AG10803 (cell line): ENCODE measurements around the gene COP1.

Source experiments
- DNase-seq: peaks from one replicate; pipeline ENCODE4 v3.0.0; 2010; ENCODE audit warnings: low read depth
- H3K4me3 ChIP-seq: 2 replicates; pipeline ENCODE4 v1.5.1; 2011; ENCODE audit warnings: mild to moderate bottlenecking, low read length, control low read depth
- CTCF ChIP-seq: conservative IDR thresholded peaks from 2 replicates; pipeline ENCODE4 v1.5.1; 2011; ENCODE audit warnings: mild to moderate bottlenecking, low read length, control low read depth, inconsistent platforms

Gene COP1

GRCh38 chr1:176164014-176164678, 42.9 kb downstream of the COP1 start:
- TF ChIP-seq CTCF: no peak
- DNase-seq: no peak
- H3K4me3 ChIP-seq: no peak overlapping the region

GRCh38 chr1:176159993-176160392, 47.1 kb downstream of the COP1 start:
- TF ChIP-seq CTCF: no peak
- no peak overlapping the region for H3K4me3 ChIP-seq
- no peak for DNase-seq

- no peak overlapping the region for H3K4me3 ChIP-seq
- no peak for TF ChIP-seq CTCF
- DNase-seq: no peak
Measured at GRCh38 chr1:176157995-176158394, 49.1 kb downstream of the COP1 start.

- no peak for DNase-seq
- H3K4me3 ChIP-seq: no peak overlapping the region
- no peak for TF ChIP-seq CTCF
Measured at GRCh38 chr1:176149939-176150807, 56.9 kb downstream of the COP1 start.

GRCh38 chr1:176144526-176144925, 62.6 kb downstream of the COP1 start:
- no peak overlapping the region for H3K4me3 ChIP-seq
- TF ChIP-seq CTCF: no peak
- no peak for DNase-seq

GRCh38 chr1:176142973-176143372, 64.1 kb downstream of the COP1 start:
- no peak for TF ChIP-seq CTCF
- no peak for DNase-seq
- H3K4me3 ChIP-seq: no peak overlapping the region

- no peak for DNase-seq
- H3K4me3 ChIP-seq: no peak overlapping the region
- no peak for TF ChIP-seq CTCF
Measured at GRCh38 chr1:176141449-176141848, 65.6 kb downstream of the COP1 start.
